ENCODE measurements around the gene SDCBP2.

DNA sequence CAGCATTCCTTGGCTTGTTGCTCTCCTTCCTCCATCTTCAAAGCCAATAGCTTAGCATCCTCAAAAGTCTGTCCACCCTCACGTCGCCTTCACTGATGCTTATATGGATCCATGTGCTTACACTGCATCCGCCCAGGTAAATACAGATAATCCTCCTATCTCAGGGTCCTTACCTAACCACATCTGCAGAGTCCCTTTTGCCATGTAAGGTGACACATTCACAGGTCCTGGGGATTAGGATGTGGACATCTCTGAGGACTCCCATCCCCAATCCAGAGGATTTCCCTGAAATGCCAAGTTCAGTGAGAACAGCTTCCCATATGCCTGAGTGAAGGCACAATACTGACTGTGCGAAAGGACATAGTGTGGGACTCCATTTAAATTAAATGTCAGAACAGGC is 38.5 kb upstream of the SDCBP2 start:
- no peak for TF ChIP-seq CTCF (CRISPR knock-in tag; IDR thresholded peaks at IDR 0.05)
- TF ChIP-seq MTF2 (CRISPR knock-in tag; IDR thresholded peaks at IDR 0.05; ENCODE audit: borderline replicate concordance): no peak
- no peak for TF ChIP-seq ZNF274 (CRISPR knock-in tag; IDR thresholded peaks at IDR 0.05)
- no peak for TF ChIP-seq EZH2 (conservative IDR thresholded peaks at IDR 0.05; ENCODE audit: low read depth, low read length)
- TF ChIP-seq TCF7 (IDR thresholded peaks at IDR 0.05; ENCODE audit: low read depth): no peak
- no peak for TF ChIP-seq MTF1 (CRISPR knock-in tag; IDR thresholded peaks at IDR 0.05)
- TF ChIP-seq, protein P1, sequence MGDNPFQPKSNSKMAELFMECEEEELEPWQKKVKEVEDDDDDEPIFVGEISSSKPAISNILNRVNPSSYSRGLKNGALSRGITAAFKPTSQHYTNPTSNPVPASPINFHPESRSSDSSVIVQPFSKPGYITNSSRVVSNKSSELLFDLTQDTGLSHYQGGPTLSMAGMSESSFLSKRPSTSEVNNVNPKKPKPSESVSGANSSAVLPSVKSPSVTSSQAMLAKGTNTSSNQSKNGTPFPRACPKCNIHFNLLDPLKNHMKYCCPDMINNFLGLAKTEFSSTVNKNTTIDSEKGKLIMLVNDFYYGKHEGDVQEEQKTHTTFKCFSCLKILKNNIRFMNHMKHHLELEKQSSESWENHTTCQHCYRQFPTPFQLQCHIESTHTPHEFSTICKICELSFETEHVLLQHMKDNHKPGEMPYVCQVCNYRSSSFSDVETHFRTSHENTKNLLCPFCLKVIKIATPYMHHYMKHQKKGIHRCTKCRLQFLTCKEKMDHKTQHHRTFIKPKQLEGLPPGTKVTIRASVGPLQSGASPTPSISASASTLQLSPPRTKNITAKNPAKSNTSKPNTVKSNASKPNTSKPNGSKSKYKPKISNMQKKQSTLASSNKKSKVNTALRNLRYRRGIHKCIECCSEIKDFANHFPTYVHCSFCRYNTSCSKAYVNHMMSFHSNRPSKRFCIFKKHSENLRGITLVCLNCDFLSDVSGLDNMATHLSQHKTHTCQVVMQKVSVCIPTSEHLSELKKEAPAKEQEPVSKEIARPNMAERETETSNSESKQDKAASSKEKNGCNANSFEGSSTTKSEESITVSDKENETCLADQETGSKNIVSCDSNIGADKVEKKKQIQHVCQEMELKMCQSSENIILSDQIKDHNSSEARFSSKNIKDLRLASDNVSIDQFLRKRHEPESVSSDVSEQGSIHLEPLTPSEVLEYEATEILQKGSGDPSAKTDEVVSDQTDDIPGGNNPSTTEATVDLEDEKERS (CRISPR knock-in tag; IDR thresholded peaks at IDR 0.05): no peak
- TF ChIP-seq ZBTB38 (CRISPR knock-in tag; IDR thresholded peaks at IDR 0.05): no peak
- TF ChIP-seq, protein P2, sequence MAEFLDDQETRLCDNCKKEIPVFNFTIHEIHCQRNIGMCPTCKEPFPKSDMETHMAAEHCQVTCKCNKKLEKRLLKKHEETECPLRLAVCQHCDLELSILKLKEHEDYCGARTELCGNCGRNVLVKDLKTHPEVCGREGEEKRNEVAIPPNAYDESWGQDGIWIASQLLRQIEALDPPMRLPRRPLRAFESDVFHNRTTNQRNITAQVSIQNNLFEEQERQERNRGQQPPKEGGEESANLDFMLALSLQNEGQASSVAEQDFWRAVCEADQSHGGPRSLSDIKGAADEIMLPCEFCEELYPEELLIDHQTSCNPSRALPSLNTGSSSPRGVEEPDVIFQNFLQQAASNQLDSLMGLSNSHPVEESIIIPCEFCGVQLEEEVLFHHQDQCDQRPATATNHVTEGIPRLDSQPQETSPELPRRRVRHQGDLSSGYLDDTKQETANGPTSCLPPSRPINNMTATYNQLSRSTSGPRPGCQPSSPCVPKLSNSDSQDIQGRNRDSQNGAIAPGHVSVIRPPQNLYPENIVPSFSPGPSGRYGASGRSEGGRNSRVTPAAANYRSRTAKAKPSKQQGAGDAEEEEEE (CRISPR knock-in tag; IDR thresholded peaks at IDR 0.05; ENCODE audit: borderline replicate concordance): no peak
- no peak for TF ChIP-seq FOXA3 (CRISPR knock-in tag; IDR thresholded peaks at IDR 0.05)
- no peak for TF ChIP-seq CAMTA2 (CRISPR knock-in tag; IDR thresholded peaks at IDR 0.05; ENCODE audit: borderline replicate concordance)
